ENCODE results near the gene HECW1. TPM values are rescaled to one million over a fixed set of nuclear protein-coding genes. Genes with fewer than 3 reads are reported as not detected.

The HECW1 gene
- total and polyA plus RNA-seq, 2 of the 13 experiments (the other 11 are each of a cell fraction or from before 2014, with no cell fraction given): not detected

DNA sequence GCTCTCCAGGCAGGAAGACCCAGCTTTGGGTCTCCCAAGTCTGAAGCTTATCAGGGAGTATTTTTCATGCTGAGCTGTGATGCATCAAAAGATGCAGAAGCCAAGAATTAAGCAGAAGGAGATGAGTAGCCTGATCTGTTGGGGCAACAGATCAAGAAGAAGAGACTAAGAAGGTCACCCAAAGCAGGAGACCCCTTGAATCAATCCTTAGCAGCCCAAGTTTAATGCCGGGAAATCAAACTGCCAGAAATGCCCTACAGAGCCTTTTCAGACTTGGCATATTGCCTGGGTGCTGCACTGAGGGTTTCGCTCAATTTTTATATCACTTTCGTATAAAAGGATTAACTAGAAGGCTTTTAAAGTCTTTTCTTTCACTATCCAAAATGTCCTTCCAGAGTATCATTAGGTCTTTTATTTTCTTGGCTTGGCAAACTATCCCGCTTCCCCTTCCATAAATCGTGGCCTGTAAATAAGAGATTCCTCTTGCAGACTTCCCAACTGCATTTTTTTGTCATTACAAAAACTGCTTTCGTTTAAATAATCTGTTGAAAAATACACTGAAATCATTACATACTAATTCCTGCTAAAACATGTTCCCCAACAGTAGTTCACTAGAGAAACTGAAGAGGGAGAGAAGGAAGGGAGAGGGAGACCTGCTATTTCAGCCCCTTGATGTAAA, 421.5 kb downstream of the HECW1 start (continued):
- TF ChIP-seq HNF1B (CRISPR knock-in tag; IDR thresholded peaks at IDR 0.05) (no peak), EP300 (IDR thresholded peaks at IDR 0.05; ENCODE audit: low read depth in 2 of 2, low read length in 2 of 2) (no peak), EP300 (CRISPR knock-in tag; IDR thresholded peaks at IDR 0.05; ENCODE audit: borderline replicate concordance) (no peak), SNRNP70 (IDR thresholded peaks at IDR 0.05; ENCODE audit: low read depth, low read length) (no peak), CHCHD3 (CRISPR knock-in tag; IDR thresholded peaks at IDR 0.05) (no peak), MEF2D (CRISPR knock-in tag; IDR thresholded peaks at IDR 0.05) (no peak), ZNF331 (CRISPR knock-in tag; IDR thresholded peaks at IDR 0.05) (no peak), AFF4 (CRISPR knock-in tag; IDR thresholded peaks at IDR 0.05) (no peak)

Measured in HepG2 (cell line).